Naive B cell (primary cell): Measurements from ENCODE around the gene CRCP. TPM values are rescaled to one million over a fixed set of nuclear protein-coding genes. Genes with fewer than 3 reads are reported as not detected.
A peak's percentile ranks its signal among the peaks of the same experiment; 100 is the strongest.

Source experiments
- ATAC-seq, 2 donors: fragments of 150-1000 bp; cut with Tn5 transposase; 2 replicates each; pipeline ENCODE4 v1.10.0; 2021; ENCODE audit warnings: low read depth in 2 of 2, mild to moderate bottlenecking in 2 of 2, moderate library complexity in 2 of 2
- DNase-seq: peaks from one replicate; pipeline ENCODE4 v3.0.0; 2022
- H3K27ac Mint-ChIP-seq, 6 donors: one replicate each; pipeline ENCODE4 v1.8.0; 2020 to 2022; ENCODE audit warnings: mild to moderate bottlenecking in 6 of 6, mixed read lengths in 6 of 6, moderate library complexity in 5 of 6, inconsistent platforms in 2 of 6
- H3K27me3 Mint-ChIP-seq, 3 donors: one replicate each; pipeline ENCODE4 v1.8.0; 2021 to 2022; ENCODE audit warnings: mixed read lengths in 3 of 3, mild to moderate bottlenecking in 1 of 3
- H3K36me3 Mint-ChIP-seq, 2 donors: one replicate each; pipeline ENCODE4 v1.8.0; 2020 to 2022; ENCODE audit warnings: mixed read lengths in 2 of 2, inconsistent platforms in 1 of 2, mild to moderate bottlenecking in 1 of 2
- H3K4me1 Mint-ChIP-seq, 3 donors: one replicate each; pipeline ENCODE4 v1.8.0; 2020 to 2022; ENCODE audit warnings: mixed read lengths in 3 of 3, inconsistent platforms in 1 of 3, mild to moderate bottlenecking in 1 of 3, moderate library complexity in 1 of 3
- H3K4me3 Mint-ChIP-seq, 8 donors: one replicate each; pipeline ENCODE4 v1.8.0; 2020 to 2022; ENCODE audit warnings: mild to moderate bottlenecking in 8 of 8, mixed read lengths in 8 of 8, moderate library complexity in 8 of 8, inconsistent platforms in 2 of 8
- H3K9me3 Mint-ChIP-seq, 7 donors: one replicate each; pipeline ENCODE4 v1.8.0; 2020 to 2022; ENCODE audit warnings: mixed read lengths in 7 of 7, mild to moderate bottlenecking in 5 of 7, inconsistent platforms in 2 of 7, moderate library complexity in 1 of 7
- polyA plus RNA-seq, 6 donors: library from polyadenylated mRNA; unstranded; fragments of 300-500 nt; fragmentation: Illumina TruSeq; gene quantifications; one replicate each; pipeline ENCODE4 v1.2.3, GENCODE V29; 2021; ENCODE audit warnings: low read depth in 6 of 6

CRCP gene
- polyA plus RNA-seq, 6 donors from 2014 or later = 12.0 to 44.6 (median 29.8) TPM

DNA sequence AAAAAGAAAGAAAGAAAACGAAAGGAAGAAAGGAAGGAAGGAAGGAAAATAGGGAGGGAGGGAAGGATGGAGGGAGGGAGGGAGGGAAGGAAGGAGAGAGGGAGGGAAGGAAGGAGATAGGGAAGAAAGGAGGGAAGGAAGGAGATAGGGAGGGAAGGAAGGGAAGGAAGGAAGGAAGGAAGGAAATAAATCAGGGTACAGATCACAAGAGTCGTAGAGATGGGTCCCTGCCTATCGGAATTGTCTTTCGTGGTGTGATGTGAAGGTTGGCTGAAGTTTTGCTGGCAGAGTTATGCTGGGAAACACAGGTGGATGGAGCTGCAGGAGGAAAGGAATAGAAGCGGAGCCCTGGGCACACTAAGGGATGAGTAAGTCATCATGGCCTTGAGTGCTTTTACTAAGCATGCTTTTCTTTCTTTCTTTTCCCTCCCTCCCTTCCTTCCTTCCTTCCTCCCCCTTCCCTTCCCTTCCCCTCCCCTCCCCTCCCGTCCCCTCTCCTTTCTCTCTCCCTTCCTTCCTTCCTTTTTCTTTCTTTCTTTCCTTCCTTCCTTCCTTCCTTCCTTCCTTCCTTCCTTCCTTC is 78.6 kb downstream of the CRCP start:
- H3K4me1 Mint-ChIP-seq = peaks cover 0 to 5% (median 0%) of the 10 kb centered on the region in 3 donors
- ATAC-seq (no peak), DNase-seq (no peak)
- no peak overlapping the region for H3K4me3 Mint-ChIP-seq
- H3K36me3 Mint-ChIP-seq = no peaks in the 10 kb centered on the region
- peak overlapping the region in 1 of 6 donors; percentile 87 for H3K27ac Mint-ChIP-seq
- peaks cover 0 to 10% (median 10%) of the 10 kb centered on the region in 3 donors for H3K27me3 Mint-ChIP-seq
- no peaks in the 10 kb centered on the region for H3K9me3 Mint-ChIP-seq

DNA sequence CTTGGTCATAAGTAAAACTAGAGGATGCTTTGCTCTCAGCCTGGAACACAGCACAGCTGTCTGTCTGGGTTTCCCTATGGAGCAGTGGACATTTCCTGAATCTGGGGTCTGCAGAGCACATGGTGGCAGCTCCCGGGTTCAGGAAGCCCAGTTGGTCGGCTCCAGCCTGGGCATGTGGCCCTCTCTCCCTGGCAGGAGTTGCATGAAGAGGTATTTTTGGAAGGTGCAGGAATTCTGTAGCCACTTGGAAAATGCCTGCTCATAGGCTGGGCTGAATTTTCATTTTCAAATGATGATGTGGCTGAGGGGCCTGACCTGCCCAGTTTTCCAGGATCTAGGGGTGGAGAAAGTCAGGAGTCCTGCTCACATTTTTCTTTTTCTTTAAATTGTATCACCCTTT is 83.8 kb downstream of the CRCP start:
- H3K27me3 Mint-ChIP-seq = peaks cover 5 to 21% (median 8%) of the 10 kb centered on the region in 3 donors
- no peak overlapping the region for H3K27ac Mint-ChIP-seq
- ATAC-seq = no peak
- DNase-seq = no peak
- no peaks in the 10 kb centered on the region for H3K9me3 Mint-ChIP-seq
- no peak overlapping the region for H3K4me3 Mint-ChIP-seq
- H3K36me3 Mint-ChIP-seq = no peaks in the 10 kb centered on the region
- peaks cover 3 to 5% (median 4%) of the 10 kb centered on the region in 3 donors for H3K4me1 Mint-ChIP-seq

DNA sequence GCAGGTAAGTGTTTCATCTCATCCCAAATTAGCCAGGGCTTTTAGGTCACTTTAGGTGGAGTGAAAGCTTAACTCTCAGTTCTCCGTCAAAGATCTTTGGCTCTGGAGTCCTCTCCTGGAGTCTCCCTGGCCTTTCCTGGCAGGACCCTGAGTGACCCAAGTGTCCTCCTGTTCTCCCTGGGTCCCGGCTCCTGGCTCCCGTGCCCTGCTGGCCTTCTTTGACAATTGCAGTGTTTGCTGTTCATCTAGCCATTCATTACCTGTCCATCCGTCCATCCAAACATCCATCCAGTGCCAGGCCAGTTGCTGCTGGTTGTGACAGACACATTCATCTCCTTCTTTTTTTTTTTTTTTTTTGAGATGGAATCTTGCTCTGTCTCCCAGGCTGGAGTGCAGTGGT is 84.3 kb downstream of the CRCP start:
- Mint-ChIP-seq H3K4me1 (peaks cover 0 to 5% (median 4%) of the 10 kb centered on the region in 3 donors), H3K27ac (peak overlapping the region in 1 of 6 donors; percentile 60), H3K36me3 (no peaks in the 10 kb centered on the region), H3K9me3 (no peaks in the 10 kb centered on the region), H3K27me3 (peaks cover 5 to 21% (median 8%) of the 10 kb centered on the region in 3 donors), H3K4me3 (no peak overlapping the region)
- no peak for ATAC-seq
- DNase-seq = no peak

DNA sequence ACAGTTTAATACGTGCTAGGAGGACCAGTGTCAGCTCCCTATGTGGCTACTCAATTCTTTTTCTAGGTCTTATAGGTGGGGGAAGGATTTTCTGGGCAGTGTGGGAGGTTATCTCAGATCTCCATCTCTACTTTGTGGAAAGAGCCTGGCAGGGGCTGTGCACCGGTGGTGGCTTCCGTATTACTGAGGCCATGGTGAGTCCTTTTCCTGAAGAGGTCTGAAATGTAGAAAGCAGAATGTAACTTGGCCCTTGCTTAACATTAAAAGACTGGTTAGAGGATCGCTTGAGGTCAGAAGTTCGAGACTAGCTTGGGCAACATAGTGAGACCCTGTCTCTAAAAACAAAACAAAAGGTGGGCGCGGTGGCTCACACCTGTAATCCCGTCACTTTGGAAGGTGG is 87.8 kb downstream of the CRCP start:
- Mint-ChIP-seq H3K4me3 (peak overlapping the region in 2 of 8 donors; percentile 42 to 68), H3K27me3 (peaks cover 5 to 21% (median 8%) of the 10 kb centered on the region in 3 donors), H3K27ac (peak overlapping the region in 2 of 6 donors; percentile 54 to 88), H3K9me3 (no peaks in the 10 kb centered on the region), H3K36me3 (no peaks in the 10 kb centered on the region), H3K4me1 (peaks cover 18 to 28% (median 22%) of the 10 kb centered on the region in 3 donors)
- DNase-seq (no peak), ATAC-seq (no peak)

Other genes starting within 250 kb of the CRCP start
- gene VKORC1L1, start 241.8 kb upstream of the CRCP start, polyA plus RNA-seq = 1 to 10 TPM; 2.3 to 3.8 (median 2.8) TPM
- 10 to 100 TPM; 44.2 to 73.4 (median 53.1) TPM for gene GUSB, start 132.6 kb upstream of the CRCP start, polyA plus RNA-seq
- 10 to 100 TPM; 12.0 to 25.6 (median 14.3) TPM for gene ASL, start 39.0 kb upstream of the CRCP start, polyA plus RNA-seq
- gene TPST1, start 90.5 kb downstream of the CRCP start, polyA plus RNA-seq = 10 to 100 TPM; 20.6 to 47.4 (median 30.9) TPM